ENCODE measurements around the gene PIK3R6.
"Not testable (repeated sequence)": the region's sequence is repeated elsewhere in the genome, so short reads cannot be mapped to it uniquely, and the experiment has no call there.

PIK3R6 gene

GRCh38 chr17:8893621-8894201, 26.2 kb upstream of the PIK3R6 start:
- DNase-seq = no peak

- DNase-seq = no peak
Observed at GRCh38 chr17:8893059-8893458, 25.6 kb upstream of the PIK3R6 start.

GRCh38 chr17:8892338-8892690, 24.8 kb upstream of the PIK3R6 start:
- no peak for DNase-seq

- DNase-seq = no peak
Observed at GRCh38 chr17:8890671-8891070, 23.2 kb upstream of the PIK3R6 start.

- DNase-seq = no peak
Observed at GRCh38 chr17:8889458-8890210, 22.2 kb upstream of the PIK3R6 start.

- DNase-seq = no peak
Observed at GRCh38 chr17:8888704-8889302, 21.3 kb upstream of the PIK3R6 start.

- no peak for DNase-seq
Observed at GRCh38 chr17:8887834-8888703, 20.6 kb upstream of the PIK3R6 start.

GRCh38 chr17:8887301-8887700, 19.8 kb upstream of the PIK3R6 start:
- no peak for DNase-seq

GRCh38 chr17:8885967-8886684, 18.7 kb upstream of the PIK3R6 start:
- no peak for DNase-seq

GRCh38 chr17:8885163-8885966, 17.9 kb upstream of the PIK3R6 start:
- not testable (repeated sequence) for DNase-seq

- DNase-seq = no peak
Observed at GRCh38 chr17:8884336-8884990, 17.0 kb upstream of the PIK3R6 start.

- DNase-seq = no peak
Observed at GRCh38 chr17:8883353-8883752, 15.9 kb upstream of the PIK3R6 start.

GRCh38 chr17:8881606-8882005, 14.1 kb upstream of the PIK3R6 start:
- no peak for DNase-seq

- DNase-seq = no peak
Observed at GRCh38 chr17:8880466-8880865, 13.0 kb upstream of the PIK3R6 start.

GRCh38 chr17:8879410-8879809, 11.9 kb upstream of the PIK3R6 start:
- DNase-seq = no peak

GRCh38 chr17:8877984-8878383, 10.5 kb upstream of the PIK3R6 start:
- DNase-seq = no peak

- DNase-seq = no peak
Observed at GRCh38 chr17:8875957-8876356, 8.5 kb upstream of the PIK3R6 start.

GRCh38 chr17:8875436-8875835, 8.0 kb upstream of the PIK3R6 start:
- DNase-seq = no peak

- DNase-seq = no peak
Observed at GRCh38 chr17:8873801-8874715, 6.6 kb upstream of the PIK3R6 start.
